ENCODE measurements around the gene FLAD1.

The FLAD1 gene

DNA sequence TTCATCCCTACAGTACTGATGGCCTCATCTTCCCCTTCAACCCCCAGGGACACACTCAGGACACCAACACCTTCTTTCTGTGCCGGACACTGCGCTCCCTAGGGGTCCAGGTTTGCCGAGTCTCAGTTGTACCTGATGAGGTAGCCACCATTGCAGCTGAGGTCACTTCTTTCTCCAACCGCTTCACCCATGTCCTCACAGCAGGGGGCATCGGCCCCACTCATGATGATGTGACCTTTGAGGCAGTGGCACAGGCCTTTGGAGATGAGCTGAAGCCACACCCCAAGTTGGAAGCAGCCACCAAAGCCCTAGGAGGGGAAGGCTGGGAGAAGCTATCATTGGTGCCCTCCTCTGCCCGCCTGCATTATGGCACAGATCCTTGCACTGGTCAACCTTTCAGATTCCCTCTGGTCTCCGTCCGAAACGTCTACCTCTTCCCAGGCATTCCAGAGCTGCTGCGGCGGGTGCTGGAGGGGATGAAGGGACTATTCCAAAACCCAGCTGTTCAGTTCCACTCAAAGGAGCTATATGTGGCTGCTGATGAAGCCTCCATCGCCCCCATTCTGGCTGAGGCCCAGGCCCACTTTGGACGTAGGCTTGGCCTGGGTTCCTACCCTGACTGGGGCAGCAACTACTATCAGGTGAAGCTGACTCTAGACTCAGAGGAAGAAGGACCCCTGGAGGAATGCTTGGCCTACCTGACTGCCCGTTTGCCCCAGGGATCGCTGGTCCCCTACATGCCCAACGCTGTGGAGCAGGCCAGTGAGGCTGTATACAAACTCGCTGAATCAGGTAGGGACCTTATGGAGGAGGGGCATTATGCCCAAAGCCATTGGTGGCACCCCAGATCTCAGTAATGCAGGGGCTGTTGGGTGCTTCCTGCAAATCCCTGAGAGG is 5.2 kb downstream of the FLAD1 start:
- Histone ChIP-seq H3K27ac (no peak overlapping the region), H3K4me3 (no peak overlapping the region)
- TF ChIP-seq, protein P1, sequence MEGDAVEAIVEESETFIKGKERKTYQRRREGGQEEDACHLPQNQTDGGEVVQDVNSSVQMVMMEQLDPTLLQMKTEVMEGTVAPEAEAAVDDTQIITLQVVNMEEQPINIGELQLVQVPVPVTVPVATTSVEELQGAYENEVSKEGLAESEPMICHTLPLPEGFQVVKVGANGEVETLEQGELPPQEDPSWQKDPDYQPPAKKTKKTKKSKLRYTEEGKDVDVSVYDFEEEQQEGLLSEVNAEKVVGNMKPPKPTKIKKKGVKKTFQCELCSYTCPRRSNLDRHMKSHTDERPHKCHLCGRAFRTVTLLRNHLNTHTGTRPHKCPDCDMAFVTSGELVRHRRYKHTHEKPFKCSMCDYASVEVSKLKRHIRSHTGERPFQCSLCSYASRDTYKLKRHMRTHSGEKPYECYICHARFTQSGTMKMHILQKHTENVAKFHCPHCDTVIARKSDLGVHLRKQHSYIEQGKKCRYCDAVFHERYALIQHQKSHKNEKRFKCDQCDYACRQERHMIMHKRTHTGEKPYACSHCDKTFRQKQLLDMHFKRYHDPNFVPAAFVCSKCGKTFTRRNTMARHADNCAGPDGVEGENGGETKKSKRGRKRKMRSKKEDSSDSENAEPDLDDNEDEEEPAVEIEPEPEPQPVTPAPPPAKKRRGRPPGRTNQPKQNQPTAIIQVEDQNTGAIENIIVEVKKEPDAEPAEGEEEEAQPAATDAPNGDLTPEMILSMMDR (IDR thresholded peaks at IDR 0.05) = no peak
- DNase-seq (ENCODE audit: low spot score) = no peak

DNA sequence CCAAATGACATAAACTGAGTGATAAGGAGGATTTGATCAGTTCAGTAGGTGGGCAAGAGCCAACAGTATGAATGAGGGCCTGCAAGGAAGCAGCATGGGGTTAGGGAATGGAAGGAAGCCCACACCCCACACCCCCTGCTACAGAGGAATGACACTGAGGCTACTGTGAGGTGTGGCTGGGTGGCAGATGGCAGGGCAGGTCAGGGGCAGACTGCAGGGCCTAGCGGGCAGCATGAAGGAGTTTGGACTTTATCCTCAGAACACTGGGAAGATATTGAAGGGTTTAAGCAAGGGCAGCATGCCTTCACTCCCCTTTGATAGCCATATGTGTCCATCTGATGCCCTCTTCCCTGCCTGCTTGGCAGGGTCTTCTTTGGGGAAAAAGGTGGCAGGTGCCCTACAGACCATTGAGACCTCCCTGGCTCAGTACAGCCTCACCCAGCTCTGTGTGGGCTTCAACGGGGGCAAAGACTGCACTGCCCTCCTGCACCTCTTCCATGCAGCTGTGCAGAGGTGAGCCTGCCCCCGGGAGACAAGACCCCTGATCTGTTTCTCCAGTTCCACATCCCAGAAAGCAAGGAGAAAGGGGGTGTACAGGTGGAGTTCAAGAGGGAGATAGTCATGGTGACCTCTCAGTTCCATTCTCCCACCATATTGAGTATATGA is 6.2 kb downstream of the FLAD1 start:
- DNase-seq (ENCODE audit: low spot score) = no peak
- Histone ChIP-seq H3K4me3 (no peak overlapping the region), H3K27ac (no peak overlapping the region)
- TF ChIP-seq, protein P1 (IDR thresholded peaks at IDR 0.05) = no peak

DNA sequence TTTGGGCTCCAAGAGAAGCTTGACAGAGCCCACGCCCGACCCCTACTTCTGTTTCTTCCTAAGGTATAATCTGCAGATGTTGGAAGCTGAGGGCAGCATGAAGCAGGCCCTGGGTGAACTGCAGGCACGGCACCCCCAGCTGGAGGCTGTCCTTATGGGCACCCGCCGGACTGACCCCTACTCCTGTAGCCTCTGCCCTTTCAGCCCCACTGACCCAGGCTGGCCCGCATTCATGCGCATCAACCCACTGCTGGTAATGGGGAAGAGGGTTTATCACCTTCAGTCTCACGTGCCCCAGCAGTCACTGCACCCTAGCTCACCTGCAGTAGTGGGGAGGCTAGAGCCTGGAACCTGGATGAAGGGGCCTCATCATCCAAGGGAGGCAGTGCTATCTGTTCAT is 7.1 kb downstream of the FLAD1 start:
- no peak overlapping the region for H3K4me3 ChIP-seq
- no peak for DNase-seq (ENCODE audit: low spot score)
- no peak overlapping the region for H3K27ac ChIP-seq
- TF ChIP-seq, protein P1 (IDR thresholded peaks at IDR 0.05) = no peak

DNA sequence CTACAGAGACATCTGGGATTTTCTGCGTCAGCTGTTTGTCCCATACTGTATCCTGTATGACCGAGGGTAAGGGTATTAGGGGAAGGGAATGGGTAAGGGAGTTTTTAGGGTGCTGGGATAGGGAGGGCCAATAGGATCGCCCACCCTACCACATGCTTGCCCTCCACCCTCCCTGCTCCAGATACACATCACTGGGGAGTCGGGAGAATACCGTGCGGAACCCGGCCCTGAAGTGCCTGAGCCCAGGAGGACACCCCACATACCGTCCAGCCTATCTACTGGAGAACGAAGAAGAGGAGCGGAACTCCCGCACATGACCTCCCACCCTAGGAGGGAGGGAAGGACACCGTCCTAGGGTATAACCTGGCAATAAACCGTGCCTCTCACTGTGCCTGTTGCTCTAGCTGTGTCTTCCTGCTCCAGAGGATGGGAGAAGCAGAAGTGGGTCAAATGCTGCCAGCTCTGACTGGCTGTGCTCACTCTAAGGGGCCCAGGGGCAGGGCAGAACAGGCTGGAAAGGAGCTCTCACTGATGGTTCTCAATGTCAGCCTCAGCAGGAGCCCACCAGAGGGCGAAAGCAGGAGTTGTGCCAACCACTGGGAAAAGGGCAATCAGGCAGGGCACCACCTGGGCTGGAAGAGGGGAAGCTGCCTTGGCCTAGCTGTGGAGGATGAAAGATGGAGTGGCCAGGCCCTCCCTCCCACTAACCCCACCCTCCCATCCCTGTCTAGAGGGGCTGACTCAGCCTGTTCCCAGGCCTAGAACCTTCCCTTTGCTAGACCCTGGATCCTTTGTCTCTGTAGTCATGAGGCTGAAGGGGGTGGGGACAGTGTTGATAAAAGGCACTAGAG is 9.8 kb downstream of the FLAD1 start:
- no peak for DNase-seq (ENCODE audit: low spot score)
- TF ChIP-seq, protein P1 (IDR thresholded peaks at IDR 0.05) = no peak
- no peak overlapping the region for H3K4me3 ChIP-seq
- no peak overlapping the region for H3K27ac ChIP-seq

DNA sequence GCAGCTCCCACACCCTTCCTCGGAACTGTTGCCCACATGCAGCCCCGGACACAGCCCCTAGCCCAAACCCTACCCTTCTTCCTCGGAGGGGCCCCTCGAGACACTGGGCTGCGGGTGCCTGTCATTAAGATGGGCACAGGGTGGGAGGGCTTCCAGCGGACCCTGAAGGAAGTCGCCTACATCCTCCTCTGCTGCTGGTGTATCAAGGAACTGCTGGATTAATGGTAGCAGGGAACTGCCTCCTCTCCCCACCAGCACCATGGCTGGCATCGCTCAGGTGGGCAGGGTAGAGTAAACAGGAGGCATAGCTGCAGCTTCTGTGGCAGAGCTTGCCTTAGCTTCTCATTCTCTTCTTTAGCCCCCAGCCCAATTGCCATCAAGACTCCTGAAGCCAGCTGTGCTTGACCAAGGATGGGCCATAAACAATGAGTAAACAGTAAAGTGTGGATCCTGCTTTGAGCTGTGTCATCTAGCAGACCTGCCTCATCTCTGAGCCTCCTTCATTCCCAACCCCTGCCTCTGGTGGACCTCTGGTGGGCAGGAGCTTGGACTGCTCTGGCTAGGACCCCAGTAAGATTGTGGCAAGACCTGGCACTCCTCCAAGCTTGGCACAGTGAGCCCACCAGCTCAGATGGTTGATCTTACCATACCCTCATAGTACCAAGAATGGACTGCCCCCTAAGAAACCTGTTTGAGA is 10.6 kb downstream of the FLAD1 start, which contains the start of gene LENEP:
LENEP (plus strand) TSS at position 15 of the 697 bp plus-strand sequence; CDS start at position 37, 22 bp downstream.
- DNase-seq (ENCODE audit: low spot score) = no peak
- TF ChIP-seq, protein P1 (IDR thresholded peaks at IDR 0.05) = no peak
- H3K4me3 ChIP-seq = no peak within 1 kb of the TSS
- H3K27ac ChIP-seq = no peak within 1 kb of the TSS

DNA sequence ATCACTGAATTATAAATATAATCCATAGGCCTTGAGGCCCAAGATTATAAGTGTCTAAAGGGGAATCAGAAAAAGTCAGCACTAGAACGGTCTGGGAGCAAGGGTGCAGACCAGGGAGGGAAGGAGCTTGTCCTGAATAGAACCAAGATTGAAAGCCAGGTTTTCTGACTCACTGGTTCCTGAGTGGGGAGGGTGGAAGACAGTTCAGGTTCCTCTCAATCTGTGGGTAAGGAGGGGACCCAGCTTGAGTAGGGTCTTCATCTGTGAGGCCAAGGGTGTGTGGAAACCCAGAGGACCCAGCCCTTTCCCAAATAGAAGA is 11.1 kb downstream of the FLAD1 start:
- TF ChIP-seq, protein P1 (IDR thresholded peaks at IDR 0.05) = no peak
- DNase-seq (ENCODE audit: low spot score) = no peak
- Histone ChIP-seq H3K27ac (no peak overlapping the region), H3K4me3 (no peak overlapping the region)
